GM18951 (cell line): ENCODE measurements around the gene PLEKHG4.
A peak's percentile ranks its signal among the peaks of the same experiment; 100 is the strongest.

Experiments used
- POLR2A ChIP-seq: IDR thresholded peaks from 4 replicates; pipeline ENCODE4 v1.6.1; 2011; ENCODE audit warnings: mild to moderate bottlenecking; ENCODE audit not compliant: insufficient read length, insufficient read depth; ENCODE audit errors: extremely low read depth
- in situ Hi-C: fragments of 300-500 bp; cut with MboI; formaldehyde crosslinking; loops from one replicate; pipeline ENCODE4 v1.12.0; 2022; ENCODE audit warnings: low sequenced_read_pairs, mixed read lengths, inconsistent platforms; ENCODE audit not compliant: unreplicated experiment

PLEKHG4 gene

GRCh38 chr16:67279296-67280089 is at the start of gene PLEKHG4:
PLEKHG4 (plus strand) TSS chr16:67279532; CDS start chr16:67280045, 513 bp downstream.
- TF ChIP-seq POLR2A = peak; percentile 53
- in situ Hi-C loops = no loop called here

GRCh38 chr16:67229906-67230808 is 49.2 kb upstream of the PLEKHG4 start:
- in situ Hi-C loops = no loop called here
- TF ChIP-seq POLR2A = no peak

- in situ Hi-C loops = no loop called here
- TF ChIP-seq POLR2A = peak; percentile 26
Measured at GRCh38 chr16:67230809-67231660, 48.3 kb upstream of the PLEKHG4 start.

- in situ Hi-C loops = no loop called here
- TF ChIP-seq POLR2A = no peak
Measured at GRCh38 chr16:67233596-67233995, 45.7 kb upstream of the PLEKHG4 start.

- in situ Hi-C loops = no loop called here
- no peak for TF ChIP-seq POLR2A
Measured at GRCh38 chr16:67234180-67234597, 45.1 kb upstream of the PLEKHG4 start.

GRCh38 chr16:67235816-67236562 is 43.3 kb upstream of the PLEKHG4 start:
- TF ChIP-seq POLR2A = no peak
- in situ Hi-C loops = no loop called here

GRCh38 chr16:67236563-67237395 is 42.6 kb upstream of the PLEKHG4 start:
- in situ Hi-C loops = no loop called here
- no peak for TF ChIP-seq POLR2A

- in situ Hi-C loops = no loop called here
- no peak for TF ChIP-seq POLR2A
Measured at GRCh38 chr16:67237396-67238277, 41.7 kb upstream of the PLEKHG4 start.

- no peak for TF ChIP-seq POLR2A
- in situ Hi-C loops = no loop called here
Measured at GRCh38 chr16:67238278-67238575, 41.1 kb upstream of the PLEKHG4 start.

- no peak for TF ChIP-seq POLR2A
- in situ Hi-C loops = no loop called here
Measured at GRCh38 chr16:67238806-67239470, 40.4 kb upstream of the PLEKHG4 start.

- no peak for TF ChIP-seq POLR2A
- in situ Hi-C loops = no loop called here
Measured at GRCh38 chr16:67240506-67240905, 38.8 kb upstream of the PLEKHG4 start.
